GM12878 (cell line): ENCODE data around the gene RAP1GAP2. TPM values are rescaled to one million over a fixed set of nuclear protein-coding genes. Genes with fewer than 3 reads are reported as not detected.

ENCODE experiments used
- ATAC-seq: fragments of 200-7000 bp; cut with Tn5 transposase; 3 replicates; pipeline ENCODE4 v1.9.1; 2020; ENCODE audit warnings: mild to moderate bottlenecking, moderate library complexity
- BruUV-seq: library from RNA; stranded (reverse); fragments of 400-500 nt; replicated peaks from 2 replicates; lab custom pipeline; 2021; lab: Mats Ljungman, UMichigan
- CTCF ChIA-PET: fragments of 300-600 bp; sonication (Branson Sonifier 250); formaldehyde crosslinking; extraction: SDS; loops from one replicate; lab custom pipeline; 2021; ENCODE audit warnings: inconsistent platforms; lab: Yijun Ruan, JAX
- POLR2A ChIA-PET: fragments of 350-600 bp; formaldehyde crosslinking; extraction: SDS; loops from one replicate; lab custom pipeline; 2021; ENCODE audit warnings: inconsistent platforms; lab: Charles Lee
- RAD21 ChIA-PET: fragments of 300-600 bp; sonication (Branson Sonifier 250); formaldehyde crosslinking; loops from one replicate; lab custom pipeline; 2023; ENCODE audit warnings: antibody characterized with exemption; ENCODE audit not compliant: unreplicated experiment; lab: Charles Lee
- SMC1A ChIA-PET: fragments of 300-600 bp; sonication (Branson Sonifier 250); formaldehyde crosslinking; loops from one replicate; lab custom pipeline; 2023; ENCODE audit not compliant: unreplicated experiment, uncharacterized antibody; lab: Charles Lee
- DNase-seq: peaks from one replicate; pipeline ENCODE4 v3.0.0-alpha.2; 2011; ENCODE audit warnings: low read depth, low spot score
- FAIRE-seq: peaks from 3 replicates; lab custom pipeline; 2011; peaks lifted over from hg19 to GRCh38; lab: Jason Lieb, UNC
- H2AFZ ChIP-seq: 2 replicates; pipeline ENCODE4 v1.6.0; 2011; ENCODE audit warnings: low read depth, low read length, control low read depth; ENCODE audit not compliant: control insufficient read depth
- H3K27ac ChIP-seq: 2 replicates; pipeline ENCODE4 v1.5.1; 2011; ENCODE audit warnings: control low read depth; ENCODE audit not compliant: control insufficient read depth, insufficient read depth
- H3K27me3 ChIP-seq, 2 experiments: replicated peaks in 1 of 2; 2 replicates each; pipeline versions ENCODE4 v1.6.0 to v1.6.1; 2011; ENCODE audit warnings: low read length in 1 of 2; ENCODE audit not compliant: control insufficient read depth in 2 of 2, insufficient read depth in 2 of 2
- H3K36me3 ChIP-seq, 2 experiments: 2 replicates each; pipeline ENCODE4 v1.5.1; 2011; ENCODE audit warnings: low read length in 1 of 2; ENCODE audit not compliant: control insufficient read depth in 2 of 2, insufficient read depth in 2 of 2
- H3K4me1 ChIP-seq: 2 replicates; pipeline ENCODE4 v1.6.1; 2011; ENCODE audit warnings: mild to moderate bottlenecking, low read length, moderate library complexity, mixed read lengths; ENCODE audit not compliant: control insufficient read depth, insufficient read depth
- H3K4me2 ChIP-seq: 2 replicates; pipeline ENCODE4 v1.6.0; 2011; ENCODE audit warnings: control low read depth; ENCODE audit not compliant: control insufficient read depth, insufficient read depth
- H3K4me3 ChIP-seq: fragments of 200-600 bp; sonication (generic); 2 replicates; pipeline ENCODE4 v1.5.1; 2016
- H3K79me2 ChIP-seq: 2 replicates; pipeline ENCODE4 v1.6.0; 2011; ENCODE audit warnings: low read length; ENCODE audit not compliant: control insufficient read depth, insufficient read depth
- H3K9ac ChIP-seq: 2 replicates; pipeline ENCODE4 v1.8.0; 2011; ENCODE audit warnings: low read length, control low read depth, mixed read lengths; ENCODE audit not compliant: control insufficient read depth, insufficient read depth
- H3K9me3 ChIP-seq: replicated peaks from 3 replicates; pipeline ENCODE4 v1.5.1; 2011; ENCODE audit warnings: mild to moderate bottlenecking, low read length; ENCODE audit not compliant: control insufficient read depth, insufficient read depth
- H4K20me1 ChIP-seq: 2 replicates; pipeline ENCODE4 v1.6.0; 2011; ENCODE audit not compliant: control insufficient read depth, insufficient read depth
- ASH2L ChIP-seq: fragments of 300-600, 200-600 bp; sonication (generic); IDR thresholded peaks from 2 replicates; pipeline ENCODE4 v1.6.1; 2017; ENCODE audit warnings: low read depth, mild to moderate bottlenecking, borderline replicate concordance
- CHD1 ChIP-seq: IDR thresholded peaks from 2 replicates; pipeline ENCODE4 v1.6.1; 2012; ENCODE audit warnings: low read depth, low read length, improper control_type of control experiment
- CREB1 ChIP-seq: IDR thresholded peaks from 2 replicates; pipeline ENCODE4 v1.6.1; 2012; ENCODE audit warnings: low read depth, mild to moderate bottlenecking, inconsistent platforms
- EED ChIP-seq: sonication (generic); IDR thresholded peaks from 2 replicates; pipeline ENCODE4 v1.6.1; 2016; ENCODE audit warnings: antibody characterized with exemption, low read depth
- EP300 ChIP-seq, 2 experiments: fragments of 150-350 bp in 1 of 2; IDR thresholded peaks; 2 replicates each; pipeline ENCODE4 v1.6.1; 2011 to 2012; ENCODE audit warnings: low read depth in 2 of 2, low read length in 2 of 2, borderline replicate concordance in 1 of 2, improper control_type of control experiment in 1 of 2, inconsistent platforms in 1 of 2; ENCODE audit not compliant: control insufficient read depth in 1 of 2
- HCFC1 ChIP-seq: fragments of 150-350 bp; IDR thresholded peaks from 2 replicates; pipeline ENCODE4 v1.6.1; 2014; ENCODE audit warnings: low read length
- IKZF2 ChIP-seq, 2 experiments: fragments of 450-650 bp; IDR thresholded peaks; 2 replicates each; pipeline ENCODE4 v1.6.1; 2017; ENCODE audit warnings: mild to moderate bottlenecking in 2 of 2, moderate library complexity in 2 of 2
- PAX5 ChIP-seq: IDR thresholded peaks from 2 replicates; pipeline ENCODE4 v1.6.1; 2011; ENCODE audit warnings: low read depth, low read length, borderline replicate concordance
- SMC3 ChIP-seq: IDR thresholded peaks from 2 replicates; pipeline ENCODE4 v1.6.1; 2011; ENCODE audit warnings: low read length, improper control_type of control experiment, borderline replicate concordance
- SRF ChIP-seq, 2 experiments: IDR thresholded peaks; 2 replicates each; pipeline ENCODE4 v1.6.1; 2011; ENCODE audit warnings: low read depth in 2 of 2, low read length in 2 of 2, mild to moderate bottlenecking in 1 of 2, moderate library complexity in 1 of 2
- STAT1 ChIP-seq: fragments of 450-650 bp; conservative IDR thresholded peaks from 2 replicates; pipeline ENCODE4 v1.6.1; 2014; ENCODE audit warnings: antibody characterized with exemption, mild to moderate bottlenecking
- TBL1XR1 ChIP-seq: IDR thresholded peaks from 2 replicates; pipeline ENCODE4 v1.6.1; 2012; ENCODE audit warnings: low read depth, low read length, improper control_type of control experiment
- ZNF207 ChIP-seq: fragments of 450-650 bp; IDR thresholded peaks from 2 replicates; pipeline ENCODE4 v1.6.1; 2014; ENCODE audit warnings: antibody characterized with exemption, mild to moderate bottlenecking, borderline replicate concordance
- WGBS: methylation state at CpG from one replicate; pipeline ENCODE4 v1.1.6; 2016; ENCODE audit warnings: low lambda C conversion rate; ENCODE audit not compliant: insufficient replicate concordance, insufficient coverage; ENCODE audit errors: missing lambda C conversion rate; 5-methylcytosine and 5-hydroxymethylcytosine counted together
- in situ Hi-C: fragments of 300-500 bp; cut with MboI; formaldehyde crosslinking; loops from 9 replicates; pipeline ENCODE4 v1.14.3; 2018; ENCODE audit warnings: mixed read lengths
- intact Hi-C: fragments of 100-400 bp; cut with micrococcal nuclease; formaldehyde crosslinking; loops from one replicate; pipeline ENCODE4 v1.14.2; 2022; ENCODE audit not compliant: unreplicated experiment
- polyA plus RNA-seq, 11 experiments: library from polyadenylated mRNA; depleted of rRNA in 4 of 11; unstranded in 6 of 11; stranded (reverse) in 5 of 11; fragments of >200 nt; fragmentation: Nextera tagmentation in 4 of 11; fragmentation: Illumina TruSeq in 1 of 11; extraction: Ambion mirVana in 4 of 11; extraction: Trizol in 1 of 11; gene quantifications; 1 replicate in 1 of 11; 2 replicates in 10 of 11; pipeline versions ENCODE4 v1.2.1 to v1.2.3, GENCODE V29; 2011 to 2016; ENCODE audit warnings: inconsistent platforms in 2 of 11, missing spikeins in 2 of 11, low read depth in 1 of 11
- total RNA-seq, 4 experiments: library from RNA; depleted of rRNA in 3 of 4; stranded (reverse); fragments of >200 nt in 3 of 4; fragmentation: Illumina TruSeq in 1 of 4; extraction: Trizol in 1 of 4; gene quantifications; 2 replicates each; pipeline versions ENCODE4 v1.2.1 to v1.2.3, GENCODE V29; 2013 to 2021
- TF ChIP-seq, protein P1 (sequence below): IDR thresholded peaks from 2 replicates; pipeline ENCODE4 v1.6.1; 2011; ENCODE audit warnings: borderline replicate concordance, low read depth, mild to moderate bottlenecking, moderate library complexity, low read length; ENCODE audit not compliant: insufficient read depth, poor library complexity, severe bottlenecking
- TF ChIP-seq, protein P2 (sequence below): fragments of 450-650 bp; IDR thresholded peaks from 2 replicates; pipeline ENCODE4 v1.6.1; 2017; ENCODE audit warnings: low read depth, mild to moderate bottlenecking, moderate library complexity
- TF ChIP-seq, protein P3 (sequence below): fragments of 450-650 bp; IDR thresholded peaks from 2 replicates; pipeline ENCODE4 v1.6.1; 2018; ENCODE audit warnings: mild to moderate bottlenecking, low read depth, moderate library complexity; ENCODE audit not compliant: partially characterized antibody

Gene RAP1GAP2
- total and polyA plus RNA-seq, 10 of the 15 experiments (the other 5 are each of a cell fraction or from before 2014, with no cell fraction given): 0.03 to 0.95 (median 0.49) TPM; not detected in 2

DNA sequence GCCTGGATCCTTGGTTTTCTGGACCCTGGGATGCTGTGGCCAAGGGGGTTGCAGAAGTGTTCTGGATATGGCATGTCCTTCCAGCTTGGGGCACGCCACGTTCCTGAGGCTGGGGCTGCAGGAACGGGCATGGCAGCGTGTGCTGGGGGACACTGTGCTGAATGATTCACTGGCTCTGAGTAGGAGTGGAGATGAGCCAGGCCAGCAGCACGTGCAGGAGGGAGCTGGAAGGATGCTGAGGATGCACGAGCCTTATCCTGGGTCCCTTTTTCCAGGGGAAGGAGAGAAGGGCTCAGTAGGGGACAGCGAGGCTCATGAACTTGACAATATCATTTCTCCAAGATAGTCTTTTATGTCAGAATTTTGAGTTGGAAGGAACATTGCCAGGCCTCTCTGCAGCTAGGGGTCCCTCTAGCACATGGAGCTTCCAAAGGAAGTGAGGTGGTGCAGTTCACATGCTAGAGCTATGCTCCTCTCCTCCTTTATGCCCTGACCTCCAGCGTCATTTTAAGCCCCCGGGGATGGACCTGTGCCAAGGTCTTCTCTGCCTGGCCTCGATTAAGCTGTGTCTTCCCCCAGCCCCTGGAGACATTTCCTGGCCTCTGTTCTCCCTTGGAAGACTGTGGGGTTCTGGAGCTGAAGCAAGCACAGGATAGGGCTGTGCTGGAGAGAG, 141.2 kb downstream of the RAP1GAP2 start:
- 6% methylated on average over 10 of the region's 10 CpGs for WGBS
- no peaks in the 10 kb centered on the region for H3K9me3 ChIP-seq
- TF ChIP-seq, protein P1, sequence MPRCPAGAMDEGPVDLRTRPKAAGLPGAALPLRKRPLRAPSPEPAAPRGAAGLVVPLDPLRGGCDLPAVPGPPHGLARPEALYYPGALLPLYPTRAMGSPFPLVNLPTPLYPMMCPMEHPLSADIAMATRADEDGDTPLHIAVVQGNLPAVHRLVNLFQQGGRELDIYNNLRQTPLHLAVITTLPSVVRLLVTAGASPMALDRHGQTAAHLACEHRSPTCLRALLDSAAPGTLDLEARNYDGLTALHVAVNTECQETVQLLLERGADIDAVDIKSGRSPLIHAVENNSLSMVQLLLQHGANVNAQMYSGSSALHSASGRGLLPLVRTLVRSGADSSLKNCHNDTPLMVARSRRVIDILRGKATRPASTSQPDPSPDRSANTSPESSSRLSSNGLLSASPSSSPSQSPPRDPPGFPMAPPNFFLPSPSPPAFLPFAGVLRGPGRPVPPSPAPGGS: no peak
- TF ChIP-seq CREB1: no peak
- TF ChIP-seq SMC3: no peak
- no peak for TF ChIP-seq CHD1
- no peak for TF ChIP-seq HCFC1
- no peak for TF ChIP-seq EED
- TF ChIP-seq IKZF2 (IDR thresholded peaks at IDR 0.05): no peak
- TF ChIP-seq PAX5: no peak
- no peak for TF ChIP-seq TBL1XR1
- TF ChIP-seq STAT1: no peak
- TF ChIP-seq, protein P2, sequence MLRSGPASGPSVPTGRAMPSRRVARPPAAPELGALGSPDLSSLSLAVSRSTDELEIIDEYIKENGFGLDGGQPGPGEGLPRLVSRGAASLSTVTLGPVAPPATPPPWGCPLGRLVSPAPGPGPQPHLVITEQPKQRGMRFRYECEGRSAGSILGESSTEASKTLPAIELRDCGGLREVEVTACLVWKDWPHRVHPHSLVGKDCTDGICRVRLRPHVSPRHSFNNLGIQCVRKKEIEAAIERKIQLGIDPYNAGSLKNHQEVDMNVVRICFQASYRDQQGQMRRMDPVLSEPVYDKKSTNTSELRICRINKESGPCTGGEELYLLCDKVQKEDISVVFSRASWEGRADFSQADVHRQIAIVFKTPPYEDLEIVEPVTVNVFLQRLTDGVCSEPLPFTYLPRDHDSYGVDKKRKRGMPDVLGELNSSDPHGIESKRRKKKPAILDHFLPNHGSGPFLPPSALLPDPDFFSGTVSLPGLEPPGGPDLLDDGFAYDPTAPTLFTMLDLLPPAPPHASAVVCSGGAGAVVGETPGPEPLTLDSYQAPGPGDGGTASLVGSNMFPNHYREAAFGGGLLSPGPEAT: no peak
- no peak for TF ChIP-seq EP300 (IDR thresholded peaks at IDR 0.05; ENCODE audit: borderline replicate concordance in 1 of 2, control insufficient read depth in 1 of 2, low read depth in 2 of 2, low read length in 2 of 2)
- no peak for TF ChIP-seq SRF (IDR thresholded peaks at IDR 0.05; ENCODE audit: low read depth in 2 of 2, low read length in 2 of 2)
- no peak for TF ChIP-seq ZNF207
- TF ChIP-seq ASH2L: no peak
- TF ChIP-seq, protein P3, sequence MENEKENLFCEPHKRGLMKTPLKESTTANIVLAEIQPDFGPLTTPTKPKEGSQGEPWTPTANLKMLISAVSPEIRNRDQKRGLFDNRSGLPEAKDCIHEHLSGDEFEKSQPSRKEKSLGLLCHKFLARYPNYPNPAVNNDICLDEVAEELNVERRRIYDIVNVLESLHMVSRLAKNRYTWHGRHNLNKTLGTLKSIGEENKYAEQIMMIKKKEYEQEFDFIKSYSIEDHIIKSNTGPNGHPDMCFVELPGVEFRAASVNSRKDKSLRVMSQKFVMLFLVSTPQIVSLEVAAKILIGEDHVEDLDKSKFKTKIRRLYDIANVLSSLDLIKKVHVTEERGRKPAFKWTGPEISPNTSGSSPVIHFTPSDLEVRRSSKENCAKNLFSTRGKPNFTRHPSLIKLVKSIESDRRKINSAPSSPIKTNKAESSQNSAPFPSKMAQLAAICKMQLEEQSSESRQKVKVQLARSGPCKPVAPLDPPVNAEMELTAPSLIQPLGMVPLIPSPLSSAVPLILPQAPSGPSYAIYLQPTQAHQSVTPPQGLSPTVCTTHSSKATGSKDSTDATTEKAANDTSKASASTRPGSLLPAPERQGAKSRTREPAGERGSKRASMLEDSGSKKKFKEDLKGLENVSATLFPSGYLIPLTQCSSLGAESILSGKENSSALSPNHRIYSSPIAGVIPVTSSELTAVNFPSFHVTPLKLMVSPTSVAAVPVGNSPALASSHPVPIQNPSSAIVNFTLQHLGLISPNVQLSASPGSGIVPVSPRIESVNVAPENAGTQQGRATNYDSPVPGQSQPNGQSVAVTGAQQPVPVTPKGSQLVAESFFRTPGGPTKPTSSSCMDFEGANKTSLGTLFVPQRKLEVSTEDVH: no peak
- ChIA-PET POLR2A (no interaction called here), RAD21 (no interaction called here), SMC1A (no interaction called here), CTCF (interaction anchor here (0.6 to 1.5 kb wide), 2 partner anchors 75 to 889 kb away, joined by 3 to 4 read pairs; no protein-coding TSS in a partner anchor)
- no TSS peak for BruUV-seq
- H3K9ac ChIP-seq: no peak overlapping the region
- in situ Hi-C loops: no loop called here
- H3K4me1 ChIP-seq: no peaks in the 10 kb centered on the region
- no peaks in the 10 kb centered on the region for H3K36me3 ChIP-seq
- FAIRE-seq (no peak), ATAC-seq (no peak), DNase-seq (no peak)
- no peaks in the 10 kb centered on the region for H3K79me2 ChIP-seq
- H3K4me3 ChIP-seq: no peak overlapping the region
- intact Hi-C loops: no loop called here
- no peaks in the 10 kb centered on the region for H4K20me1 ChIP-seq
- H2AFZ ChIP-seq: no peak overlapping the region
- no peak overlapping the region for H3K27ac ChIP-seq
- peaks cover 1 to 2% of the 10 kb centered on the region in 2 experiments; a peak in 1 of 4 replicates for H3K27me3 ChIP-seq
- no peak overlapping the region for H3K4me2 ChIP-seq
